Activated CD4-positive, alpha-beta T cell treated with anti-CD3 and anti-CD28 coated beads, Interleukin-2, amount 50 U/mL, for 24 hours (primary cell): ENCODE results near the gene ERV3-1.
A peak's percentile ranks its signal among the peaks of the same experiment; 100 is the strongest.
"Not testable (repeated sequence)": the region's sequence is repeated elsewhere in the genome, so short reads cannot be mapped to it uniquely, and the experiment has no call there.

Experiments used
- DNase-seq, 2 donors: peaks; one replicate each; pipeline ENCODE4 v3.0.0-alpha.2; 2020; ENCODE audit warnings: low read depth in 1 of 2, low spot score in 1 of 2

ERV3-1 gene

DNA sequence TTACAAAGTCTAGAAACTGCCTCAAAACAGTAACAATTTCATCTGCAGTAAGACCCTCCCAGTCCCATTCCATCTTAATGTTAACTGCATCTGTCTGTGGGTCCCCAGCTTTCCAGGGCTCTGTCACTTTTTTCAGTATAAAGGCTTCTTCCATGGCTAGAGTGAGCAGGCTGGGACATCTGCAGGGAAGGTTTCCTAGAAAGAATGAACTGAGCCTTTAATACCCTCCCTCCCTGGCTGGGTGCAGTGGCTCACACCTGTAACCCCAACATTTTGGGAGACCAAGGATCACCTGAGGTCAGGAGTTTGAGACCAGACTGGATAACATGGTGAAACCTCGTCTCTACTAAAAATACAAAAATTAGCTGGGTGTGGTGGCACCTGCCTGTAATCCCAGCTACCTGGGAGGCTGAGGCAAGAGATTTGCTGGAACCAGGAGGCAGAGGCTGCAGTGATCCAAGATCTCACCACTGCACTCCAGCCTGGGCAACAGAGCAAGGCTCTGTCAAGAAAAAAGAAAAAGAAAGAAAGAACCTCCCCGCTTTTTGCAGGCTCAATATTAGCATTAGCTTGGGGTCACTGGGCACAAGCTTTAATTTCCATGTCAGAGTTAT is 3.4 kb downstream of the ERV3-1 start:
- DNase-seq, result no peak

DNA sequence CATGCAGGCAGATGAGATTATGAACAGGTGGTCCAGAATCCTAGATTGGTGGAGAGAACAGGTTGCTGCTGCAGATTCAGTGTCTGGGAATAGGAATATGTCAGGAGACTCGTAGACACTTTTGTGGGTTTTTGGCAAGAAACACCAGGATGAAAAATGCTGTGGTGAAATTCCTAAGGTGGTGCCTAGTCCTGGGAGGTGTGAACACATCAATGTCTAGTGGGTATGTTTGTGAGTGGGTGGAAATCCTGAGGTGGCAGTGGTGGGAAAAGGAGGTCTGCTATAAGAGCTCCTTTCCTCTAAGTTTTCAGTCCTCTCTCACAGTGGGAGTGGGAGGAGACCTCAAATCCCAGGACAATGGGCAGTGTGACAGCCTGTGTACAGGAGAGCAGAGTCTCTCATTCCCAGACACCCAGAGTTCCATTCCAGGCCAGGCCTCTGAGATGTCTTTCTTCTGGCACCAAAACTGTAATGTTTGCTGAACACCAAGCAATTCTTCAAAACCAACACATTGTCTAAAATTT is 5.1 kb downstream of the ERV3-1 start:
- DNase-seq, result no peak

DNA sequence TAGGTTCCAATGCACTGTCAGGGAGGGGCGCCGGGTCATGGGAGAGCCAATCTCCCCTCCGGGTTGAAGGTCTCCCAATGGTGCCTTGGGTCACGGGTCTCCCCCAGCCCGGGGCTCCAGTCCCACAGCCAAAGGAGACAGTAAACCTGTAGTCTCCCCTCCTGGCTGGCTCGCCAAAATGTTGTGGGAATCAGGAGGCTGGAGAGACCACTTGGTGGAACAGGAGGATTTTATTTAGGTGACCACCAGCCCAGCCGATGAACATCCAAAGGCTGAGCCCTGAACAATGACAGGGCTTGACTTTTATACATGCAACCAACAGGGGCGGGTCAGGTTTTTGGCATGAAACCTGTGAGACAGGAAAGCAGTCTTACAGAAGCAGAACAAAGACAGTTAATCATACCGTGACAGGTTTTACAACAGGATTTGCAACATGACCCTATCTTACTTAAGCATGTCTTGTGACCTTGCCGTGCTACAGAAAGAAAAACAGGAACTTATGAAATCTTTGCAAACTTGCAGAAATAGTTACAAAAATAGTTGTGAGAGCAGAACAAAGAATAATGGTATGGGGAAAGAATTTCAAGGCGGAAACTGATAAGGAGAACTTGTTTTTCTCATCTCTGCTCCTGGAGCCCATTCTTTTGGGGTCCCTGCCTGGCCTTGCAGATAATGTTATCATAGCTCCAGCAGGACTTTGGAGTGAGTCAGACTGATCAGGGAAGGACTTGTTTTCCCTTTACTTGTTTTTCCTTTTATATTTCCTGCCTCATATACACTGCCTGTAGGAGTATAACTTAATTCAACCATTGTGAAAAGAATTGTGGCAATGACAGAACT is 7.1 kb downstream of the ERV3-1 start:
- no peak for DNase-seq

DNA sequence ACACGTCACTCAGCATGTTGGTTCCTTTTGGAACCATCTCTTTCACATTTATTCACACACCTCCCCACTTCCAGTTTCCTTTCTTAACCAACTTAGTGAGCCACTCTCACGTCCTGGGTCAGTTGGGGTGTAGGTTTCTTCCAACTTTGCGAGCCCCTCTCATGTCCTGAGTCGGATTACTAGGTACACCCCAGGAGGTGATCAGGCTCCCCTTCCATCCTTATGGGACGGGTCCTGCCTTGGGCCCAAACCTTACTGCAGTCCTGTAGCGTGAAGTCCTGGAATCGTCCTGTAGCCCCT is 7.7 kb downstream of the ERV3-1 start:
- no peak for DNase-seq

DNA sequence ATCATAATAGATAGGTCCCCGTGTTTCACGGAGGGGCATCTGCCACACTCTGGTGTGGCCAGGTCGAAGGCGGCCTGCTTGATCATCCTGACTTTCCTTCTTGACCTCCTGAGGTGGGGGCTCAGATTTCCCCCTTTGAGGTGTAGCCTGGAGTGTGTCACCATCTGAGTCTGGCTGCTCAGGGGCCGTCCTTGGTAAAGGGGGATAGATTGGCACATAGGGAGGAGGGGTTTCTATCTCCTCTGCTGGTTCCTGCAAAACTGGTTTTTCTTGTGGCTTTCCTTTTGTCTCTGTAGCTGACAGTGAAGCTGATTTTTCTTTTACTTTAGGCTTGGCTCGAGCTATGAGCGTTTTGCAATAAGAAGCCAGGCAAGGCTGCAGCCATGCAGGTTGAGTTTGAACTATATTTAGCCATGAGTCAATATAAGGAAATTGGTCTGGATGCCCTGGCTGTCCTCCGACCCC is 8.5 kb downstream of the ERV3-1 start:
- no peak for DNase-seq

DNA sequence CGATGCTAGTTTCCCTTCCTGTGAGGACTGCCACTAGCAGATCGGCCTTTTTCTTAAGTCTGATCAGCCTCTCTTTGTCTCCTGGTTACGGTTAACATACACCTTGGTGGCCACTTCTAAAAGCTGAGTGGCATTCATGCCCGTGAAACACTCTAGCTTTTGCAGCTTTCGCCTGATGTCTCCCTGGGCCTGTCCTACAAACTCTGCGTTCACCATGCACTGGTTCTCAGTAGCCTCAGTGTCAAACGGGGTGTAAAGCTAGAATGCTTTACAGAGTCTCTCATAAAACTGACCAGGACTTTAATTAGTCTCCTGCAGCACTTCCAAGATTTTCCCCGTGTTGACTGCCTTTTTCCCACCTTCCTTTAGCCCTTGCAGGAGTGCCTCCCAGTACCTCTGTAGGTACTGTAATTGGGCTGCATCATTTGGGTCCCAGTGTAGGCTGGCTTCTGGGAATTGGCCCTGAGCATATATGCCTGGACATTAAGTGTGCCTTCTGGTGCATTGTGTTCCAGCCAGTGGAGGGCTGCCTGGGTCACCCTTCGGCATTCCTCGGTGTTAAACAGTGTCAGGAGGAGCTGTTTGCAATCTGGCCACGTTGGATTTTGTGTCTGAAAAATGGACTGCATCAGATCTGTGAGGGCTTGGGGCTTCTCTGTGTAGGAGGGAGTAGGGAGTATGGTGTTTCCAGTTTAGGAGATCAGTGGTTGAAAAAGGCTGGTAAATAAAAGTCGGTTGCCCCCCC is 9.2 kb downstream of the ERV3-1 start:
- DNase-seq, result no peak

DNA sequence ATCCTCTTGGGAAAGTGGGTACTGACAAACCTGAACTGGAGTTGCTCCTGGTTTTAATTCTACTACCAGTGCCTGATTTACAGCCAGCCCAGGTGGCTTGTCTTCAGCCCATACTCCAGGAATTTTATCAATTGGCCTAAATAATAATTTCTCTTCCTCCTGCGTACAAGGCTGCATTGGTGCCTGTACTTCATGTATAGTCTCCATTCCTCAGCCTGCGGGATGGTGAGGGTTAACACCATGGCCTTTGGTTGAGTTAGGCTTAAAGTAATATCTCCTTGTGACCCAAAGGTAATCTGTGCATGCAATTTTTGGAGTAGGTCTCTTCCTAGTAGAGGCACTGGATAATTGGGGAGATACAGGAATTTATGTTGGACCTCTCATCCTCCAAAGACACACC is 10.2 kb downstream of the ERV3-1 start:
- no peak for DNase-seq

DNA sequence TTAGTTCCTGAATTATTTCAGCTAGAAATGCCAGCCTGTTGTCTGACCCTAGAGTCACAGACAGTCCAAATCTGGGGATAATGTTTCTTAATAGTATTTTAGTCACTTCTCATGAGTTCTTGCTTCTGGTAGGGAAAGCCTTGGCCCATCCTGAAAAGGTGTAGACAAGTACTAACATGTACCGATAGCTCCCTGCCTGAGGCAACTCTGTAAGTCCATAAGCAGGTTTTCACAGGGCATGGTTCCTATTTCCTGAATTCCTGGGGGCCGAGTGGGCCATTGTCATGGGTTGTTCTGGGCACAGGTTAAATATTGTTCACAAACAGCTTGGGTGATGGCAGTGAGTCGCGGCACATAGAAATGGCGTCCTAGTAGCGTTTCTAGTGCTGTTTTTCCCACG is 12.6 kb downstream of the ERV3-1 start:
- DNase-seq, result no peak

DNA sequence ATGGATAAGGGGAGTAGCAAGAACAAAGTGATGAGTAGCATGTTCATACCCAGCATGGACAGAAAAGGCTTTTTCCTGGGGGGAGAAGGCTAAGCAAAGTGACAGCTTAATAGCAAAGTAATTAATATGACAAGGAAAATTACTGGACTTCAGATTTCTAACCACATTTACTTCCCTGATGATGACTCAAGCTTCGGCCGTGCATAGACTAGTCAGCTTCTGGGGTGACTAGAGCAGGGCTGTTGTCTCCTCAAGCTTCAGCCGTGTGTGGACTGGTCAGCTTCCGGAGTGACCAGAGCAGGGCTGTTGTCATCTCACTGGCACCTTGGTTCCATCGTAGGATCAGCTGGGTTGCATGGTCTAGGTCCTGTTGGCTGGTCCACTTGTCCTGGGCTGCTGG is 13.5 kb downstream of the ERV3-1 start:
- DNase-seq, result no peak

DNA sequence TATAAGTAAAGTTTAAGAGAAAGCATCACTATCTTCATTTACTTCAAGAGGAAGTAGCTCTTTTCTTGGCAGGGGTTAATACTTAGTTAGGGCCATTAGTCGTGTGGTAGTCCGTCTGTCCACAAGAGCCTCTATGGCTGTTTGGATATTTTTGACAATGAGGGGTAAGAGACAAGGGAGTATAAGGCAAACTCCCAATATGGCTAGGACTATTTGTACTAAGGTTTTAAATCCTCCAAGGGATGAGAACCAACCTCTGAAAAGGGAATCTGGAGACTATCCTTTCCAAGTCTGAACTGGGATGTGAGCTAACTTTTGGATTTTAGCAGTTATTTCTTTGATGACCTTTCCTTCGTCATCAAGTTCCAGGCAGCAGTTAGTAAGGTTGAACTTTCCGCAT is 15.6 kb downstream of the ERV3-1 start, which contains the start of gene ZNF117:
ZNF117 (minus strand) TSS at position 101 of the 400 bp plus-strand sequence.
- no peak for DNase-seq

DNA sequence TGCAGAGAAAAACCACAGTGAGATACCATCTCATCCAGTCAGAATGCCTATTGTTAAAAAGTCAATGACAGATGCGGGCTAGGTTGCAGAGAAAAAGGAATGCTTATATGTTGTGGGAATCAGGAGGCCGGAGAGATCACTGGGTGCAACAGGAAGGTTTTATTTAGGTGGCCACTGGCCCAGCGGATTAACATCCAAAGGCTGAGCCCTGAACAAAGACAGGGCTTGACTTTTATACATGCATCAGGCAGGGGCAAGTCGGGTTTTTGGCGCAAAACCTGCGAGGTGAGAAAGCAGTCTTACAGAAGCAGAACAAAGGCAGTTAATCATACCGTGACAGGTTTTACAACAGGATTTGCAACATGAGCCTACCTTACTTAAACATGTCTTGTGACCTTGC is 16.3 kb downstream of the ERV3-1 start:
- no peak for DNase-seq

DNA sequence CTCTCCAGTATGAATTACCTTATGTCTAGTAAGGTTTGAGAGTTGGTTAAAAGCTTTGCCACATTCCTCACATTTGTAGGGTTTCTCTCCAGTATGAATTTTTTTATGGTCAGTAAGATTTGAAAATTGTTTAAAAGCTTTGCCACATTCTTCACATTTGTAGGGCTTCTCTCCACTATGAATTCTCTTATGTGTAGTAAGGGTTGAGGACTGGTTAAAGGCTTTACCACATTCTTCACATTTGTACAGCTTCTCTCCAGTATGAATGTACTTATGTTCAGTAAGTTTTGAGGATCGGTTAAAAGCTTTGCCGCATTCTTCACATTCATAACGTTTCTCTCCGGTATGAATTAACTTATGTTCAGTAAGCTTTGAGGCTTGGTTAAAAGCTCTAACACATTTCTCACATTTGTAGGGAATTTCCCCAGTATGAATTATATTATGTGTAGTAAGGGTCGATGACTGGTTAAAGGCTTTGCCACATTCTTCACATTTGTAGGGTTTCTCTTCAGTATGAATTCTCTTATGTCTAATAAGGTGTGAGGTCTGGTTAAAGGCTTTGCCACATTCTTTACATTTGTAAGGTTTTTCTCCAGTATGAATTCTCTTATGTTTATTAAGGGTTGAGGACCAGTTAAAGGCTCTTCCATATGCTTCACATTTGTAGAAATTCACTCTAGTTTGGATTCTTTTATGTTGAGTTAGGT is 27.8 kb downstream of the ERV3-1 start:
- DNase-seq, result no peak

DNA sequence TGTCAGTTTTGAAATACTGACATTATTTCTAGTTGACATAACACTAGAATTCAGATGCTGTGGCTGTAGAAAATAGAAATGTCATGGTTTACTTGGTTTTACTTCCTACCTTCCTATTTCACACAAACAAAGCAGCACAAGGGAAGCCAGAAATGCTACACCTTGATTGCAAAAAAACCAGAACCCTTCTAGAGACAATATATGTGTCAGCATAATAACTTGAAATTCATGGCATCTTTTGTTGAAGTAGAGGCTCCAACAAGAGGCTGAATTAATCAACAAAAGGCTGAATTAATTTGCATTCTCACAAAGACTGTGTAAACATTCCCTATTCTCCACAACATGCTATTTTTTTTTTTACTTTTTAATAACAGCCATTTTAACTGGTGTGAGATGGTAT is 40.9 kb downstream of the ERV3-1 start:
- no peak for DNase-seq

DNA sequence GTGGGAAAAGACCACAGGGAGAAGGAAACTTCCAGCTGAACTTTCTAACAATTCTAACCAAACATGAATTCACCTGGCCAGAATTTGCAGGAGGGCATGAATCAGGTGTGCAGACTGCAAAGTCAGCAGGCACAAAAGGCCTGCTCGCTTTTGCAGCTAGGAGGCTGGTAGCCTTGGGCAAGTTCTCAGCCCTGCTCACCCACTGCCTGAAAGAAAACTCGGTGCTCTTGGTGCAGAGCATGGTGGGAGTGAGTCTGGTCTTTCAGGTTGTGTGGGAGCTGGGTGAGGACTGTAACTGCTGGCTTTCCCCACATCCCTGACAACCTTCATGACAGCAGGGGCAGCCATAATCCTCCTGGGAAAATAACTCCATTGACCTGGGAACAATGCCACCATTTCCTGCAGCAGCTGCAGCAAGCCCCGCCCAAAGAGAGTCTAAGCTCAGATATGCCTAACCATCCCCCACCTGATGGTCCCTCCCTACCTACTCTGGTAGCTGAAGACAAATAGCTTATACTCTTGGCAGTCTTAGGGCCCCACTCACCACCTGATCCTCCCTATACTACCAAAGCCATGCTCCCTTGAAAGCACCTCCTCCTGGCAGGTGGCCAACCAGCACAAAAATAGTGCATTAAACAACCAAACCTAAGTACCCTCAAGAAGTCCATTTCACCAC is 47.3 kb downstream of the ERV3-1 start:
- no peak for DNase-seq

DNA sequence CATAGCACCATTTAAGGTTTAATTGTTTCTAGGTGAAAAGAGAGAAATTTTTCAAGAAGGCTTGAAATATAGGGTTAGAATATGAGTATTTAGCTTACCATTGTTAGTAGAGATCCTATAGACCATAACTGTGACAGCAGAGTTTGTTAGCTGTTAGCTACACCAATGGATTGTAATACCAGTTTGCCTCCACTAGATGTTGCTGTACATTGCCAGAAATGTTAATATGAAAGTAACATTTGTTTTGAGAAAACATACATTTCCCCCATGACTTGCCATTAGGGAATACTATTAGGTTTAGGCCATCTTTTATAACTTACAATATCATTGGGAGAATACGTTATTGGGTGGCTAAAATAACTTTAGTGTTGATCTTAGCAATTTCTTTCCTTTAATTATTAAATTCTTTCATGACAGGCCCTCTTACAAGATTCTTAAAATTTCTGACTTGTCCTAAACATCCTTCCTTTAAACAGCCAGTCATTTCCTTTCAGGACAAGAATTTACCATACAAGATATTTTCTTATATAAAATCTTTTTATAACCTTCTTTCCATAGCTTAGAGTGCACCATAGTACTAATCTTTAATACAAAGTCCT is 55.1 kb downstream of the ERV3-1 start:
- peak in 1 of 2 donors; percentile 25 for DNase-seq

DNA sequence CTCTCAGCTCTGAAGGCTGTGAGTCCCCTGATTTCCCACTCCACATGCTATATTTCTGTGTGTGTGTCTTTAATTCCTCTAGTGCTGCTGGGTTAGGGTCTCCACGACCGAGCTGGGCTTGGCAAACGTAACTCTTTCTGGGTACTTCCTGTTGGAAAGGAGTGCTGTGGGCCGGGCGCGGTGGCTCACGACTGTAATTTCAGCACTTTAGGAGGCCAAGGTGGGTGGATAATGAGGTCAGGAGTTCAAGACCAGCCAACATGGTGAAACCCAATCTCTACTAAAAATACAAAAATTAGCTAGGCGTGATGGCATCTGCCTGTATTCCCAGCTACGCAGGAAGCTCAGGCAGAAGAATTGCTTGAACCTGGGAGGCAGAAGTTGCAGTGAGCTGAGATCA is 55.8 kb downstream of the ERV3-1 start:
- not testable (repeated sequence) for DNase-seq

DNA sequence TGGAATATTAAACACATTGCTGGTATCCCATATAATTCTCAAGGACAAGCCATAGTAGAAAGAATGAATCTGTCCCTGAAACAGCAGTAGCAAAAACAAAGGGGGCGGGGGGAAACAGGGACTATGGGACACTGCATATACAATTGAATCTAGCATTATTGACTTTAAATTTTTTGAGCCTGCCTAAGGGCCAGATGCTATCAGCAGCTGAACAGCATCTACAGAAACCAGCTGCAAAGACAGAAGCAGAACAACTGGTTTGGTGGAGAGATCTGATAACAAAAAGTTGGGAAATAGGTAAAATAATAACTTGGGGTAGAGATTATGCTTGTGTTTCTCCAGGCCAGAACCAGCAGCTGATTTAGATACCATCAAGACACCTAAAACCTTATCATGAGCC is 57.7 kb downstream of the ERV3-1 start:
- not testable (repeated sequence) for DNase-seq

DNA sequence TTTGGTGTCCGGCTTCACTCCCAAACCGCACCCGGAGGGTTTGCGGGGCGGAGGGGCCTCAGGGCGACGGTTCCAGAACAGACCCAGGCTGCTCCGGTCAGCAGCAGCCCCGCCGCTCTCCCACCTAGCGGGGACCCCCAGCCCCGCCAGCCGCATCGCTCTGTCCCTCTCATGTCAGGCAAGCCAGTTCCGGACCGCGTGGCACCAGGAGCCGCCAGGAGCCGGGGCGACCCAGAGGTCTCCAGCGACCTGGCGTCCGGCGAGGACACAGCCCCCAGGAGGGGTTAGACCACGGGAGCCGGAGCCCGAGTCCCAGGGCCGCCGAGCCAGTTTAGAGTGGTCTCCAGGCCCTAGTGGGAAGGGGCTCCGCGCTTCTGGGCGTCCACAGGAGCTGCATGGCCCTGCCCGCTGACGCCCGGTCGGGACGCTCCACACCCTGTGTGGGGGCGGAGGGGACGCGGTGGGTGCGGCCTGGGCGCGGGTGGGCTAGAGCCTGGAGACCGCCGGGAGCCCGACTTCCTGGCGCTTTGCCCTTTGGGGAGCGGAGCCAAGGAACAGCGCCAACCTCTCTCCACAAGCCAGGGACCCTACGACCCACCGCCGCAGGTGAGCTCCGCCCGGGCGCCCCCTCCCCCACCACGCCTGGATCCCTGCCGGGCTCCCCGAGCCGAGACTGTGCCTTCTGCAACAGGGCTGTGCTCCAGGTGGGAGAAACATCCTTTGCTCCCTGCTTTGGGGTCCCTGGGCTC is 59.1 kb downstream of the ERV3-1 start:
- DNase-seq, result no peak

DNA sequence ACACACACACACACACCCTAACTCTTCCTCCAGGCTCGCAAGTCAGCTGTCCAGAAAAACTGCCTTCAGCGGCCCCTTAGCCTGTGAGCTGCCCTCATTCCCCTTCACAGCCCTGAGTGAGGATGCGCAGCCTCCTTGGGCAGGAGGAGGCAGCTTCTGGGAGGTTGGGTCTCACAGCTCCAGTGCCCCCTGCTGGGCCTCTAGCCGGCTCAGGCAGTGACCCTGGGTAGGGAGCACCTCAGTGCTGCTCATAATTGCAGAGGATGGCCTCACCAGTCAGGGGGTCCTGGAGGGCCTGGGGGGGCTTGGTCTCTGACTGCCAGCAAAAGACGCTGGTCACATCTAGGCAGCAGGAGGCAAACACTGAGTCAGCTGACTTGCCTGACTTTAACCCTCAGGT is 59.7 kb downstream of the ERV3-1 start:
- DNase-seq, result no peak
